Stomach (tissue), 4 donors: Measurements from ENCODE around the gene NFILZ.

Experiments used
- EP300 ChIP-seq: sonication (generic); formaldehyde crosslinking; IDR thresholded peaks from one replicate; pipeline ENCODE4 v1.6.1; 2017; ENCODE audit warnings: antibody characterized with exemption
- POLR2A ChIP-seq, 4 donors: fragments of 450-650 bp; IDR thresholded peaks; one replicate each; pipeline ENCODE4 v1.6.1; 2016; ENCODE audit warnings: antibody characterized with exemption in 4 of 4, control low read depth in 2 of 4, mild to moderate bottlenecking in 1 of 4, moderate library complexity in 1 of 4
- POLR2AphosphoS5 ChIP-seq, 3 donors: sonication (generic); formaldehyde crosslinking; IDR thresholded peaks; one replicate each; pipeline ENCODE4 v1.6.1; 2016; ENCODE audit warnings: antibody characterized with exemption in 3 of 3
- TF ChIP-seq, protein P1 (sequence below), 7 experiments: fragments of 450-650 bp in 4 of 7; fragments of 200-600 bp in 3 of 7; sonication (generic) in 3 of 7; IDR thresholded peaks; one replicate each; pipeline ENCODE4 v1.5.1; 2016 to 2019; ENCODE audit warnings: antibody characterized with exemption in 7 of 7, control low read depth in 2 of 7, mild to moderate bottlenecking in 1 of 7

DNA sequence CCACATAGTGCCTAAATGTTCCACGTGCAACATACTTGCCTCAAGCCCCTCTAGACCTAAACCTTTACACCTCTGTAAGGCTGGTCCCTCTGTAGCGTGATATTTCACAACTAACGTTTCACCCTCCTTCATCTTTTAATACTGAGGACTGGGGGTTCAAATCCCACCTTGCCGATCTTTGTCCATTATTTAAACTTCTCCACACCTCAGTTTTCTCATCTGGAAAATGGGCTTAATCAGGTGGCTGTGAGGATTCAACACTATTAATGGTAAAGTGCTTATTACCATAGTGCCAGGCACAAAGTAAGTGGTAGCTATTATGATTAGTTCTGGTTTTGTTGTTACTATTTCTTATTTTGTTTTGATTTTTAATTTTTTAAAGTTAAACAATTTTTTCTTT, 12.4 kb upstream of the NFILZ start:
- TF ChIP-seq, protein P1, sequence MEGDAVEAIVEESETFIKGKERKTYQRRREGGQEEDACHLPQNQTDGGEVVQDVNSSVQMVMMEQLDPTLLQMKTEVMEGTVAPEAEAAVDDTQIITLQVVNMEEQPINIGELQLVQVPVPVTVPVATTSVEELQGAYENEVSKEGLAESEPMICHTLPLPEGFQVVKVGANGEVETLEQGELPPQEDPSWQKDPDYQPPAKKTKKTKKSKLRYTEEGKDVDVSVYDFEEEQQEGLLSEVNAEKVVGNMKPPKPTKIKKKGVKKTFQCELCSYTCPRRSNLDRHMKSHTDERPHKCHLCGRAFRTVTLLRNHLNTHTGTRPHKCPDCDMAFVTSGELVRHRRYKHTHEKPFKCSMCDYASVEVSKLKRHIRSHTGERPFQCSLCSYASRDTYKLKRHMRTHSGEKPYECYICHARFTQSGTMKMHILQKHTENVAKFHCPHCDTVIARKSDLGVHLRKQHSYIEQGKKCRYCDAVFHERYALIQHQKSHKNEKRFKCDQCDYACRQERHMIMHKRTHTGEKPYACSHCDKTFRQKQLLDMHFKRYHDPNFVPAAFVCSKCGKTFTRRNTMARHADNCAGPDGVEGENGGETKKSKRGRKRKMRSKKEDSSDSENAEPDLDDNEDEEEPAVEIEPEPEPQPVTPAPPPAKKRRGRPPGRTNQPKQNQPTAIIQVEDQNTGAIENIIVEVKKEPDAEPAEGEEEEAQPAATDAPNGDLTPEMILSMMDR (IDR thresholded peaks at IDR 0.05): no peak
- no peak for TF ChIP-seq POLR2AphosphoS5 (IDR thresholded peaks at IDR 0.05)
- TF ChIP-seq POLR2A (IDR thresholded peaks at IDR 0.05): no peak
- no peak for TF ChIP-seq EP300
